Measurements from ENCODE around the gene PTPRR. TPM values are rescaled to one million over a fixed set of nuclear protein-coding genes. Genes with fewer than 3 reads are reported as not detected.

PTPRR gene
- total RNA-seq, 1 donor from 2014 or later: 1.4 TPM

DNA sequence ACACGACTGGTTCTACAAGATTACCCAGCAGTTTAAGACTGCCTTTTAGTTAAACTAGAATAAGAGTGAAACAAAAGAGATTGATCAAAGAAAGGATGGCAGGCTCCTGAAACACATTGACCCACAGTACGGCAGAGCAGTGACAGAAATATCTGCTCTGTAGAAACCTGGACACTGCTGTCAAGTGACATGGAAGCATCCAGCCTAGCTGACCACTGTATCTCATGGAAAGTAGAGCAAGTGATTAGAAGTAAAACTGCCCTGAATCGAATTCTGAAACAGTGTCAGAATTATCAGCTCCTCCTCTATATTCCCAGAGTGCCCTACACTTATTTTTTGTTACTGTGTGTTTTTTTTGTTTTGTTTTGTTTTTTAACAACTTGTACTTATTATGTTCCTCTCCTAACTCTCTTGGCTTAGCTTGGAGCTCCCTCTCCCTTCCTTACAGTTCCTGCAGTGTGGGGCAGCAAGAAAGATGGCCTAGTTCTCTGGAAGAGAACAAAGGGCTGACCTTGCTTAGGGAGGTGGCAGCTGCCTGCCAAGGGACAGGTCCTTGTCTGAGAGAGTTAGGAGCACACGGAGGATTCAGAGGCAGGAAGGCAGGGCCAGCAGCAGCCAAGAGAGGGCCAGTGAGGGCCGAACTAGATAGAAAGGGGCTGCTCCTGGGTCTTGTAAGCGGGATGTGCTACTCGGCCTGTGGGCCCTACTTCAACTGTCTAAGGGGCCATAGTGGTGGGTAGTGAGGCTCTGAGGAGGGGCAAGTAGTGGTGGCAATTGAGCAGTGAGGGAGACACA, 97.2 kb downstream of the PTPRR start:
- no peaks in the 10 kb centered on the region for H3K9me3 ChIP-seq (ENCODE audit: insufficient read depth, low read depth, low read length)
- H3K27me3 ChIP-seq (ENCODE audit: insufficient read depth, low read length): no peaks in the 10 kb centered on the region
- H3K9ac ChIP-seq (ENCODE audit: low read length): no peak overlapping the region
- H3K36me3 Mint-ChIP-seq (ENCODE audit: low read depth, unreplicated experiment): no peaks in the 10 kb centered on the region
- no peak overlapping the region for H2AFZ ChIP-seq (ENCODE audit: low read depth, low read length)
- H3K9me3 Mint-ChIP-seq (ENCODE audit: unreplicated experiment): no peaks in the 10 kb centered on the region
- no peak overlapping the region for H3K4me3 Mint-ChIP-seq (ENCODE audit: unreplicated experiment)
- H3K27ac Mint-ChIP-seq (ENCODE audit: unreplicated experiment): no peak overlapping the region
- no peak for TF ChIP-seq EZH2 (IDR thresholded peaks at IDR 0.05; ENCODE audit: insufficient read depth, low read length)
- TF ChIP-seq, protein P1, sequence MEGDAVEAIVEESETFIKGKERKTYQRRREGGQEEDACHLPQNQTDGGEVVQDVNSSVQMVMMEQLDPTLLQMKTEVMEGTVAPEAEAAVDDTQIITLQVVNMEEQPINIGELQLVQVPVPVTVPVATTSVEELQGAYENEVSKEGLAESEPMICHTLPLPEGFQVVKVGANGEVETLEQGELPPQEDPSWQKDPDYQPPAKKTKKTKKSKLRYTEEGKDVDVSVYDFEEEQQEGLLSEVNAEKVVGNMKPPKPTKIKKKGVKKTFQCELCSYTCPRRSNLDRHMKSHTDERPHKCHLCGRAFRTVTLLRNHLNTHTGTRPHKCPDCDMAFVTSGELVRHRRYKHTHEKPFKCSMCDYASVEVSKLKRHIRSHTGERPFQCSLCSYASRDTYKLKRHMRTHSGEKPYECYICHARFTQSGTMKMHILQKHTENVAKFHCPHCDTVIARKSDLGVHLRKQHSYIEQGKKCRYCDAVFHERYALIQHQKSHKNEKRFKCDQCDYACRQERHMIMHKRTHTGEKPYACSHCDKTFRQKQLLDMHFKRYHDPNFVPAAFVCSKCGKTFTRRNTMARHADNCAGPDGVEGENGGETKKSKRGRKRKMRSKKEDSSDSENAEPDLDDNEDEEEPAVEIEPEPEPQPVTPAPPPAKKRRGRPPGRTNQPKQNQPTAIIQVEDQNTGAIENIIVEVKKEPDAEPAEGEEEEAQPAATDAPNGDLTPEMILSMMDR (IDR thresholded peaks at IDR 0.05; ENCODE audit: insufficient read depth, low read depth, low read length): no peak
- H3K4me3 ChIP-seq (ENCODE audit: insufficient read depth, low read depth, low read length): no peak overlapping the region
- H4K20me1 ChIP-seq (ENCODE audit: insufficient read depth, low read length): no peaks in the 10 kb centered on the region
- DNase-seq (ENCODE audit: low read depth) (no peak), FAIRE-seq (no peak)
- H3K36me3 ChIP-seq (ENCODE audit: insufficient read depth, low read length): no peaks in the 10 kb centered on the region
- no peaks in the 10 kb centered on the region for H3K27me3 Mint-ChIP-seq (ENCODE audit: low read depth, unreplicated experiment)
- no peaks in the 10 kb centered on the region for H3K4me1 Mint-ChIP-seq (ENCODE audit: low read depth, unreplicated experiment)
- no peaks in the 10 kb centered on the region for H3K79me2 ChIP-seq (ENCODE audit: insufficient read depth, low read length)
- no peak overlapping the region for H3K27ac ChIP-seq (ENCODE audit: low read depth, low read length)
- no peak overlapping the region for H3K4me2 ChIP-seq (ENCODE audit: low read length)
- H3K4me1 ChIP-seq (ENCODE audit: insufficient read depth, low read length): no peaks in the 10 kb centered on the region

DNA sequence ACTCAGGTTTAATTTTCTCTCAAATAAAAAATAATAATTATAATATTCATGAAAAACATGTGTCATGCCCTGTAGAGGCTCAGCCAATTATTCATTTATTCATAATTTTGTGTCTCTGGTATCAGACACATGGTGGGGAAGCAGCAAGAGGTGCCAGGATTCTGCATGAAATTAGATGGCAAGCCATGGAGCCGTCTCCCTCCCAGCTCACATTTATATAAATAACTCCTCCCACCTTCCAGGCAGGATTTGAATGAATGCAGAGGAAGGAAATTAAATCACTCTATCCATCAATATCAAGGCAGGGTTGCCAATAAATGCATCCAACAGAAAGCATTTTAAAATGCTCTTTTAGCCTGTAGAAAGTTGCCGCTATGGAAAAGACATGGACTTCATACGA, 98.1 kb downstream of the PTPRR start:
- Histone ChIP-seq H2AFZ (ENCODE audit: low read depth, low read length) (no peak overlapping the region), H3K27me3 (ENCODE audit: insufficient read depth, low read length) (no peaks in the 10 kb centered on the region), H3K36me3 (ENCODE audit: insufficient read depth, low read length) (no peaks in the 10 kb centered on the region), H4K20me1 (ENCODE audit: insufficient read depth, low read length) (no peaks in the 10 kb centered on the region), H3K4me2 (ENCODE audit: low read length) (no peak overlapping the region), H3K4me1 (ENCODE audit: insufficient read depth, low read length) (no peaks in the 10 kb centered on the region), H3K27ac (ENCODE audit: low read depth, low read length) (no peak overlapping the region), H3K79me2 (ENCODE audit: insufficient read depth, low read length) (no peaks in the 10 kb centered on the region), H3K4me3 (ENCODE audit: insufficient read depth, low read depth, low read length) (no peak overlapping the region), H3K9me3 (ENCODE audit: insufficient read depth, low read depth, low read length) (no peaks in the 10 kb centered on the region), H3K9ac (ENCODE audit: low read length) (no peak overlapping the region)
- Mint-ChIP-seq H3K4me1 (ENCODE audit: low read depth, unreplicated experiment) (no peaks in the 10 kb centered on the region), H3K36me3 (ENCODE audit: low read depth, unreplicated experiment) (no peaks in the 10 kb centered on the region), H3K4me3 (ENCODE audit: unreplicated experiment) (no peak overlapping the region), H3K27ac (ENCODE audit: unreplicated experiment) (no peak overlapping the region), H3K27me3 (ENCODE audit: low read depth, unreplicated experiment) (no peaks in the 10 kb centered on the region), H3K9me3 (ENCODE audit: unreplicated experiment) (no peaks in the 10 kb centered on the region)
- DNase-seq (ENCODE audit: low read depth) (no peak), FAIRE-seq (no peak)
- TF ChIP-seq, protein P1 (IDR thresholded peaks at IDR 0.05; ENCODE audit: insufficient read depth, low read depth, low read length): no peak
- TF ChIP-seq EZH2 (IDR thresholded peaks at IDR 0.05; ENCODE audit: insufficient read depth, low read length): no peak

DNA sequence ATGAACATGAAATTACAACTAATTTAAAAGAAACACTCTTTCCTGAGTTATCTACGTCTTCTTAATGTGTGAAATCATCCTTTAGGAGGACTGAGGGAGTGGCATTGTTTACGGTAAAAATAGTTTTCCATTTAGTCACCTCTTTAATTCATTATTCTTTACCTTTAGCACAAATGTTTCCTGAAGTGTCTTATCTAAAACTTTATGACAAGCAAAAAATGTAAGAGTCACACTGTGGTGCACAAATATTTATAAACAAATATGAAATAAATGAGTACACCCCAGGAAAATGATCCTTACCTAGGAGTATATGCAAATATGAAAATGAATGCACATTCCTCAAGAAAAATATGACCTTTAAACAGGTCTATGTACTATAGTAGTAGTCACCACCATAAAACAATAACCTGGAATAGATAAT, 104.6 kb downstream of the PTPRR start:
- peaks cover 2% of the 10 kb centered on the region for H3K9me3 Mint-ChIP-seq (ENCODE audit: unreplicated experiment)
- Histone ChIP-seq H3K36me3 (ENCODE audit: insufficient read depth, low read length) (no peaks in the 10 kb centered on the region), H4K20me1 (ENCODE audit: insufficient read depth, low read length) (no peaks in the 10 kb centered on the region), H3K27me3 (ENCODE audit: insufficient read depth, low read length) (no peaks in the 10 kb centered on the region), H3K9ac (ENCODE audit: low read length) (no peak overlapping the region), H3K27ac (ENCODE audit: low read depth, low read length) (no peak overlapping the region), H3K4me3 (ENCODE audit: insufficient read depth, low read depth, low read length) (no peak overlapping the region), H3K9me3 (ENCODE audit: insufficient read depth, low read depth, low read length) (no peaks in the 10 kb centered on the region), H3K4me2 (ENCODE audit: low read length) (no peak overlapping the region), H3K4me1 (ENCODE audit: insufficient read depth, low read length) (no peaks in the 10 kb centered on the region), H3K79me2 (ENCODE audit: insufficient read depth, low read length) (no peaks in the 10 kb centered on the region), H2AFZ (ENCODE audit: low read depth, low read length) (no peak overlapping the region)
- TF ChIP-seq EZH2 (IDR thresholded peaks at IDR 0.05; ENCODE audit: insufficient read depth, low read length): no peak
- TF ChIP-seq, protein P1 (IDR thresholded peaks at IDR 0.05; ENCODE audit: insufficient read depth, low read depth, low read length): no peak
- H3K4me3 Mint-ChIP-seq (ENCODE audit: unreplicated experiment): no peak overlapping the region
- H3K36me3 Mint-ChIP-seq (ENCODE audit: low read depth, unreplicated experiment): no peaks in the 10 kb centered on the region
- no peaks in the 10 kb centered on the region for H3K27me3 Mint-ChIP-seq (ENCODE audit: low read depth, unreplicated experiment)
- H3K27ac Mint-ChIP-seq (ENCODE audit: unreplicated experiment): no peak overlapping the region
- DNase-seq (ENCODE audit: low read depth) (no peak), FAIRE-seq (no peak)
- no peaks in the 10 kb centered on the region for H3K4me1 Mint-ChIP-seq (ENCODE audit: low read depth, unreplicated experiment)
